Esophagus (tissue), 2 donors: ENCODE data around the gene NSFL1C. TPM values are rescaled to one million over a fixed set of nuclear protein-coding genes. Genes with fewer than 3 reads are reported as not detected.

Experiments
- H3K27ac ChIP-seq, 2 donors: one replicate each; pipeline ENCODE4 v1.5.1; 2013; ENCODE audit warnings: low read depth in 2 of 2, mild to moderate bottlenecking in 2 of 2, inconsistent platforms in 1 of 2, low read length in 1 of 2, moderate library complexity in 1 of 2
- H3K27me3 ChIP-seq, 2 donors: one replicate each; pipeline ENCODE4 v1.6.1; 2013; ENCODE audit warnings: low read length in 2 of 2, control low read depth in 1 of 2, mild to moderate bottlenecking in 1 of 2; ENCODE audit not compliant: insufficient read depth in 2 of 2, control insufficient read depth in 1 of 2
- H3K36me3 ChIP-seq, 2 donors: one replicate each; pipeline ENCODE4 v1.6.1; 2013; ENCODE audit warnings: low read length in 1 of 2; ENCODE audit not compliant: control insufficient read depth in 2 of 2, insufficient read depth in 2 of 2
- H3K4me1 ChIP-seq, 2 donors: one replicate each; pipeline ENCODE4 v1.6.1; 2013; ENCODE audit warnings: low read length in 1 of 2; ENCODE audit not compliant: control insufficient read depth in 2 of 2, insufficient read depth in 2 of 2
- H3K4me3 ChIP-seq, 2 donors: one replicate each; pipeline ENCODE4 v1.5.1; 2013; ENCODE audit warnings: low read length in 2 of 2, mild to moderate bottlenecking in 2 of 2, low read depth in 1 of 2, moderate library complexity in 1 of 2
- H3K9me3 ChIP-seq, 2 donors: one replicate each; pipeline ENCODE4 v1.6.1; 2013; ENCODE audit warnings: mild to moderate bottlenecking in 2 of 2, low read depth in 1 of 2, low read length in 1 of 2, moderate library complexity in 1 of 2; ENCODE audit not compliant: control insufficient read depth in 2 of 2, insufficient read depth in 1 of 2
- WGBS, 2 donors: extraction: QIAGEN DNeasy Blood & Tissue Kit; methylation state at CpG; one replicate each; pipeline ENCODE4 v1.1.7; 2013; 5-methylcytosine and 5-hydroxymethylcytosine counted together
- polyA plus RNA-seq, 2 donors: library from polyadenylated mRNA; stranded (reverse); fragments of 200-250 nt; gene quantifications; one replicate each; pipeline ENCODE4 v1.2.3, GENCODE V29; 2013
- donor health status: healthy with polysubstance abuse.
- donor health status: Bipolar disorder and iron deficiency.

Gene NSFL1C
- polyA plus RNA-seq, 2 donors = 44.4 to 69.4 TPM

- Histone ChIP-seq H3K36me3 (peaks cover 4 to 6% of the 10 kb centered on the region in 2 donors), H3K4me3 (peak overlapping the region; percentile 87 to 92), H3K9me3 (no peaks in the 10 kb centered on the region), H3K4me1 (peaks cover 5 to 13% of the 10 kb centered on the region in 2 donors), H3K27ac (peak overlapping the region; percentile 95 to 97), H3K27me3 (no peaks in the 10 kb centered on the region)
- WGBS, 2 donors = 32 to 33% methylated on average over 12 of the region's 12 CpGs
Observed at GRCh38 chr20:1465470-1466210, 1.0 kb downstream of the NSFL1C start.

GRCh38 chr20:1463971-1464570, 2.6 kb downstream of the NSFL1C start:
- 92 to 95% methylated on average over 9 of the region's 9 CpGs for WGBS, 2 donors
- H3K4me1 ChIP-seq = peaks cover 5 to 11% of the 10 kb centered on the region in 2 donors

GRCh38 chr20:1462834-1463233, 3.8 kb downstream of the NSFL1C start:
- Histone ChIP-seq H3K4me1 (peaks cover 5 to 11% of the 10 kb centered on the region in 2 donors), H3K27me3 (no peaks in the 10 kb centered on the region), H3K9me3 (no peaks in the 10 kb centered on the region), H3K27ac (no peak overlapping the region), H3K36me3 (peaks cover 4 to 9% of the 10 kb centered on the region in 2 donors), H3K4me3 (no peak overlapping the region)
- 76 to 80% methylated on average over 3 of the region's 3 CpGs for WGBS, 2 donors

More at GRCh38 chr20:1463971-1464570, 2.6 kb downstream of the NSFL1C start:
- H3K4me3 ChIP-seq = no peak overlapping the region
- H3K9me3 ChIP-seq = no peaks in the 10 kb centered on the region
- peaks cover 4 to 6% of the 10 kb centered on the region in 2 donors for H3K36me3 ChIP-seq
- H3K27ac ChIP-seq = no peak overlapping the region
- H3K27me3 ChIP-seq = no peaks in the 10 kb centered on the region

DNA sequence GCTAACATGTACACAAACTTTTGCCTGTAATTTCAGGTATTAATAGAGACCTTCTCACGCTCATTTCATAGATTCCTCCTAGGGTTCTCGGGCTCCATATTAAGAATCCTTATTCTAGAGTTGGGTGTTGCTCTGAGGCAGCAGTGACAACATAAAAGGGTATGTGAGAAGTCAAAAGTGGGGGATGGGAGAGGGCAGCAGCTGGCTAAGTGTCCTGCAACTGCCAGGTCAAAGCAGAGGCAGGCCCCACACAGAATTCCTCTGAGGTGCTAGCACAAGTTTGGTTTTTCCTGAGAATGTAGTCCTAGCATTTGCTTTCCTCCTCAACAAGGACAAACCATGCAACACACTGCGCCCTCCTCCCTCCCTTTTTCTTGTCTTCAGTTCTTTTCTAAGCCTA, 4.6 kb downstream of the NSFL1C start:
- H3K27me3 ChIP-seq = no peaks in the 10 kb centered on the region
- no peak overlapping the region for H3K27ac ChIP-seq
- H3K9me3 ChIP-seq = no peaks in the 10 kb centered on the region
- peaks cover 4 to 11% of the 10 kb centered on the region in 2 donors for H3K36me3 ChIP-seq
- peaks cover 5 to 7% of the 10 kb centered on the region in 2 donors for H3K4me1 ChIP-seq
- 93% methylated on average over 3 of the region's 3 CpGs for WGBS, 2 donors
- H3K4me3 ChIP-seq = no peak overlapping the region

DNA sequence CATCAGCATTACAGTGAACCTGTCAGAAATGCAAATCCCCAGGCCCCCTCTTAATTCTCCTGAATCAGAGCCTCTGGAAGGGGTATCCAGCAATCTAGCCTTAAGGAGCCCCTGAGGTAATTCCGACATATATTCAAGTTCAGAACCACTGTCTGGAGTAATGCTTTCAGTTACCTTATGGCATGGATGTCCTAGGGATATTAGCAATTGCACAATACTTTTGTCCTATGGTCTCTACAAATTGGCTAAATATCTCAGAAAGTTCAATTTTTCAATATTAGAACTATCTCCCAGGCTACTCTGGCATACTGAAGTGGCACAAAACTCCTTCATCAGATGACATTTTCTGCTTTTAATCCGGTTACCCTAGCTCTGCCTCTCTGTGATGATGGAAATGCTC, 6.4 kb downstream of the NSFL1C start:
- Histone ChIP-seq H3K4me3 (no peak overlapping the region), H3K27ac (no peak overlapping the region), H3K9me3 (peaks cover 0 to 3% of the 10 kb centered on the region in 2 donors), H3K36me3 (peaks cover 9 to 18% of the 10 kb centered on the region in 2 donors), H3K4me1 (peaks cover 2 to 6% of the 10 kb centered on the region in 2 donors), H3K27me3 (no peaks in the 10 kb centered on the region)
- 94 to 98% methylated on average over 2 of the region's 2 CpGs for WGBS, 2 donors

- Histone ChIP-seq H3K4me3 (no peak overlapping the region), H3K27me3 (no peaks in the 10 kb centered on the region), H3K36me3 (peaks cover 19 to 31% of the 10 kb centered on the region in 2 donors), H3K27ac (no peak overlapping the region), H3K9me3 (peaks cover 0 to 3% of the 10 kb centered on the region in 2 donors), H3K4me1 (no peaks in the 10 kb centered on the region)
- WGBS, 2 donors = 96 to 100% methylated on average over 2 of the region's 2 CpGs
Observed at GRCh38 chr20:1457992-1458391, 8.7 kb downstream of the NSFL1C start.

DNA sequence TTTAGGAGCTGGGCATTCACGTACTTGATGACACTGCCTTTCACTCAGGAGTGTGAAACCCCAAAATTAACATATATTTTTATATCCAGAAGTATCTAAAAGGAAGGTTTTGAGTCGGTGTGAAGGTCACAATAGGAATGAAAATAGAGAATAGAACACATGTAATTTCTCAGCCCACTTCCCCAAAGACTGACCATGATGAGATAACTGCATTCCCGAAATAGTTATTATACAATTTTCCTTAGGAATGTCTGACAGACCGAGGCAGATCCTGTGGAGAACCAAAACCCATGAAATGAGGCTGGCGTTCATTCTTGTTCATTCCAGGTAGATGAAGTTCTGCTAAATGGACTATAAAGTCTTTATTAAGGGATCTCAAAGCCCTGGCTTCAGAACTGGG, 10.3 kb downstream of the NSFL1C start:
- Histone ChIP-seq H3K9me3 (peaks cover 0 to 6% of the 10 kb centered on the region in 2 donors), H3K27ac (no peak overlapping the region), H3K36me3 (peaks cover 36 to 43% of the 10 kb centered on the region in 2 donors), H3K27me3 (no peaks in the 10 kb centered on the region), H3K4me1 (no peaks in the 10 kb centered on the region), H3K4me3 (no peak overlapping the region)
- WGBS, 2 donors = 86 to 87% methylated on average over 5 of the region's 5 CpGs

DNA sequence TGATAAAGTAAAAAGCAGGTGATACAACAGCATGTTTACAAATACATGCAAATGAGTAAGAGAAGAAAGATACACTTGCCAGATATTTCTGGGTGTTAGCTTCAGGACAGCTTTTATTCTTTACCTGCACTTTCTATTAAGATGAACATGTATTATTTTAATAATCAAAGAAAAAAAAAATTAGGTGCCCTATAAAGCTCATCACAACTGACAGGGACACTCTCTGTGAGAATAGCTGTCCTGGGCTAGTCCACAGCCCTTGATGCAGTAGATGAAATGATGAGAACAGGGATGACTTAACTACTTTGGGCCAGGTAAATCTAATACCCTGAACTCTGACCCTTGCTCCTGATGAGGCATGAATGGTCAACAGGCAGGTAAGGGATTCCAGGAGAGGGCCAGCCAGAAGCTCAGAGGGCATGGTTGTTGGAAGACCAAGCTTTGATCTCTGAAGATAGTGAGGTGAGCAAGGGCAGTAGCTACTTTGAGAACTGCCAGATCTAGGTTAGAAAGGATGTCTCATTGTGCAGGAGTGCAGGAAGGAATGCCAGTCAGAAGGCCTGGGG, 15.6 kb downstream of the NSFL1C start:
- H3K9me3 ChIP-seq = peaks cover 0 to 9% of the 10 kb centered on the region in 2 donors
- H3K4me3 ChIP-seq = no peak overlapping the region
- H3K27ac ChIP-seq = no peak overlapping the region
- H3K27me3 ChIP-seq = no peaks in the 10 kb centered on the region
- H3K4me1 ChIP-seq = no peaks in the 10 kb centered on the region
- H3K36me3 ChIP-seq = peaks cover 51 to 58% of the 10 kb centered on the region in 2 donors

GRCh38 chr20:1449370-1449769, 17.3 kb downstream of the NSFL1C start:
- Histone ChIP-seq H3K4me1 (no peaks in the 10 kb centered on the region), H3K9me3 (peaks cover 0 to 6% of the 10 kb centered on the region in 2 donors), H3K4me3 (no peak overlapping the region), H3K36me3 (peaks cover 56 to 57% of the 10 kb centered on the region in 2 donors), H3K27me3 (no peaks in the 10 kb centered on the region), H3K27ac (no peak overlapping the region)
- 94 to 96% methylated on average over 6 of the region's 6 CpGs for WGBS, 2 donors
